ENCODE measurements around the gene MICAL1. TPM values are rescaled to one million over a fixed set of nuclear protein-coding genes. Genes with fewer than 3 reads are reported as not detected.
"Not testable (repeated sequence)": the region's sequence is repeated elsewhere in the genome, so short reads cannot be mapped to it uniquely, and the experiment has no call there.

Gene MICAL1
- total RNA-seq, 1 donor from 2014 or later = 31.0 TPM

- DNase-seq = no peak
Measured at GRCh38 chr6:109477725-109478124, 22.2 kb upstream of the MICAL1 start.

GRCh38 chr6:109477184-109477583 is 21.6 kb upstream of the MICAL1 start:
- DNase-seq = no peak

GRCh38 chr6:109475625-109476024 is 20.1 kb upstream of the MICAL1 start:
- DNase-seq = no peak

GRCh38 chr6:109474995-109475394 is 19.4 kb upstream of the MICAL1 start:
- DNase-seq = no peak

DNA sequence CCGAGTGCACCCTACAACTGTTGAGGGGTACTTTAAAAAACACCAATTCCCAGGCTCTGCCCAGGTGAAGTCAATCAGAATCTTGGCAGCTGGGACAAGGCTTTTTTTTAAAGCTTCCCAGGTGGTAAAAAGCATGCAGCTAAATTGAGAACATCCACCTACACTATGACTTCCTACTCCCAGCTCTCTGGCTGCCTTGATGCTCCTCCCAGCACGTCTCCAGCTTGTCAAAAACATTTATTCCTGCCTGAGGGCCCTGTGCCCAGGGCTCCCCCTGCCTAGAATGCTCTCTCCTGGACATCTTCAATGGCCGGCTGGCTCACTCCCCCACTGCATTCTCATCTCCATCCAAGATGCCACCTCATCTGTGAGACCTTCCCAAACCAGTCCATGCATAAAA is 17.5 kb upstream of the MICAL1 start:
- DNase-seq = no peak

DNA sequence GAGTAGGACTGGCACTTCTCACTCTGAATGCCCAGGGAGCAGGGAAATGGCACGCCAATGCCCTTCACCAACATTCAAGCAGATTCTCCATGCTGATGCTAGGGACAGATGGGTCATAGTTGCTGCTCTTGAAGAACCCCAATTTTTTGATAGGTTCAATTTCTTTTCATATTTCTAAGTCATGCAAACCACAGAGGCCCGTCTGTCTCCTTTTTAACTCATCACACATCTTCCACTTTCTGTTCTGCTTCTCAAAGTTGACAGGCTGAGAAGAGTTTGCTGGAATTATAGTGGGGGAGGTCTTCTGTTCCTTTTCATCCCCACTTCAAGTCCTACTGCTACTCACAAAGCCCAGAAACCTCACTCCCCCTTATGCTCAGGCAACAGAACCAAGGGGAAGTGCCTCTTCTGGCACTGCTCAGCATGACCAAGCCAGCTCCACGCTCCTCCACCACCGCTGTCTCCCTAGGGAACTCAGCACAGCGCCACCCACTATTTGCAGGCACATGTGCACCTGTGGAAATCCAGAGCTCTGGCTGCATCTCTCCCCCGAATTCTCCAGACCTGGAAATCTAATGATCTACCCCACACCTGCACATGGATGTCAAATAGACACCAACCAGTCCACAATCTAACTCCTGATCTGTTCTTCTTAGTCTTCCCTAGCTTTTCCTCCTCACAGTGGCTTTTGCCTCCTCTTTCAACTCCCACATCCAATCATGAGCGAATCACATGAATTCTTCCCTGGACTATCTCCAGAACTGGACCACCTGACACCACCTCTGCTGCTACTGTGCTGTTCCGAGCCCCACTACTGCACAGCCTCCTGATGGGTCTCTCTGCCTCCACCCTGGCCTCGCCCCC is 16.8 kb upstream of the MICAL1 start:
- peak; percentile 18 for DNase-seq

DNA sequence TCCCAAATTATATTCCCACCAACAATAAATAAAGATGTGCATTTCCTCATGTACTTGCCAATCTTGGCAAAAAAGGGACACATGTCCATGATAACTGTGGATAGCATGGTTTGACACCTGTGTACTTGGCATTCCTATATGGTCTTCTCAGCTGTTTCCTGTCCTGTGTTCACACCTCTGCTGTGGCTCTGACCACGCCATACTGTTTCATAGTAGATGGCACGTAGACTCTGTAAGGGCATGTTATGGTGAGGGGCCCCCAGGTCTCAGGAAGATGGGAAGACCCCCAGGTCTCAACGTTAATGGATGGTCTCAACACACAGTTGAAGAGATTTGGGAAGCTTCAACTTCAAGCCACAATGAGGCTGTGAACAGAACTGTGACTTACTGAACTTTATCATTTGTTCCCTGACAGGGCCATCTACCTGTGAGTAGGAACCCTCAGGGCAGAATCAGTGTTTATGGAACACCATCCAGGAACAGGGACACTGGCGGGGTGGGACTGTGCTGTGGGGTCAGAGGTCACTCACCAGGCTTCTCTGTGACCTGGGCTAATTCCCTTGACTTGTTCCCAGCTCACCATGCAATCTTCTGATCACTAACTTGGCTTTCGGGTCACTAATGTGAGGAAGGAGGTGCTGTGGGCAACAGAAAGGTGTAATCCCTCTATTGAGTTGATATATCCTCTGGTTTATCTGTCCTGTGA is 15.7 kb upstream of the MICAL1 start:
- no peak for DNase-seq

DNA sequence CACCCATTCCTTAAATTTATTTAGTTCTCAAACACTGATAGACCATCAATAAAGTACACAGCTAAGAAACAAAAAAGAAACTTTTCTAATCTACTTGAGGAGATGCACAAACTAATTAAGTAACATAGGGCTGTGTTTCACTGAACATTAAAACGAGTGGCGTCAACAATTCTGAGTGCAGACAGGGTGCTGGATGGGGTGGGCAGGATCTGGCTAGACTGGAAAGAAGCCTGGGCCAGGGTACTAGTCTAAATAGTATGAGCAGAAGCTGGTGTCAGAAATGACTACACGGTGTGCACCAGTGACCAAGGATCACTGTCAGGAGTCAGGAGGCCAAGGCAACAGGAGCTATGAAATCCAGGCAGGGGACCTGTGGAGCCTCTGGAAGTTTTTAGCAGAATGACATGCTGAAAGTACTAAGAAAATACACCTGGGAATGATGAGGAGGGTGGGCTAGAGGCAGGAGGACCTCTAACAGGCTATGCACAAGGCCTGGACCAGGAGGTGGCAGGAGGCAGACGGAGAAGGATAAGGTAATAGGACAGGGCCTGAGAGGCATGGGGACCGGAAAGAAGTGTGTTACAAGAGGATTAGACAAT is 14.1 kb upstream of the MICAL1 start:
- no peak for DNase-seq

- no peak for DNase-seq
Measured at GRCh38 chr6:109467696-109468095, 12.1 kb upstream of the MICAL1 start.

GRCh38 chr6:109466212-109466923 is 10.8 kb upstream of the MICAL1 start:
- no peak for DNase-seq

DNA sequence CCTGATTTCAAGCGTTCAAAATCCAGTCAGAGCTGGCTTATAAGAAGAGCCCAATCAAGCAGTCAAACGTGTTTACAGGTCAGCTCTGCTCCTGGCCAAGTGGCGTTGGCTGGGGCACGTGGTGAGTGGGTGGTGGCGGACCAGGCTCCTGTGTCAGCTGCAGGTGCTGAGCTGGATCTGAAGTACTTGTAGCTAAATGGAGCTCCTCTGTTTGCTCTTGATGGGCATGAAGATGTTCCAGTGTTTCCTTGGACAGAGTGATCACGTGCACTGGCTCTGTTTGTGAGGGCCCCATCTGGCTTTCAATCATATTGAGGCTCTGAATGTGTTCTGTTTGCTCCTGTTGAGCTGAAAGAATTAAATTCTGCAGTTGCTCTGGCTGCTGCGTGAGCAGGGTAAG is 10.2 kb upstream of the MICAL1 start:
- peak; percentile 39 for DNase-seq

GRCh38 chr6:109461733-109462526 is 6.4 kb upstream of the MICAL1 start:
- DNase-seq = no peak

GRCh38 chr6:109461205-109461604 is 5.6 kb upstream of the MICAL1 start:
- DNase-seq = not testable (repeated sequence)

DNA sequence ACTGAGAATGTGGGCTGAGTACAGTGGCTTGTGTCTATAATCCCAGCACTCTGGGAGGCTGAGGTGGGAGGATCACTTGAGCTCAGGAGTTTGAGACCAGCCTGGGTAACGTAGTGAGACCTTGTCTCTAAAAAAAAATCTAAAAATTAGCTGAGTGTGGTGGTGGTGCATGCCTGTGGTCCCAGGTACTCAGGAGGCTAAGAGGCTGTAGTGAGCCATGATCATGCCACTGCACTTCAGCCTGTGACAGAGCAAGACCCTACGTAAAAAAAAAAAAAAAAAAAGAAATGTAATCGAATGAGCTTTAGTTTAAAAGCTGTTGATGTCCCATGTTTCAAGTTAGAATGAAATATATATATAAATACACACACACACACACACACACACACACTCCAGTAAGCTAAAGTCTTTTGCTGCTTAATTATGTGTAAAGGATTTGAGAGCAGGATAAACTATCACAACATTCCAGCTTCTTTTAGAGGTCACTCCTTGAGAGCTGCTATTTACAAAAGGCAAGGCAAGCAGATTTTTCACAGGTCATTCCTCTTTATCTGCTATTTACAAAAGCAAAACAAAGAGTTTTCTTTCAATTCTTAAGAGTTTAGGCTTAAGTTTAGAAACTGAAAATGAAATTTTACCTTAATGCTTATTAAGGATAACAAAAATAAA is 4.7 kb upstream of the MICAL1 start:
- no peak for DNase-seq

GRCh38 chr6:109458774-109459531 is 3.4 kb upstream of the MICAL1 start:
- no peak for DNase-seq

- no peak for DNase-seq
Measured at GRCh38 chr6:109457562-109457996, 2.0 kb upstream of the MICAL1 start.

GRCh38 chr6:109456710-109457561 is 1.4 kb upstream of the MICAL1 start:
- no peak for DNase-seq

GRCh38 chr6:109456111-109456583 is 575 bp upstream of the MICAL1 start:
- DNase-seq = no peak

Measured in occipital lobe (tissue), 2 donors.